GM23248 (cell line): ENCODE results near the gene MAPK6.
"Not testable (repeated sequence)": the region's sequence is repeated elsewhere in the genome, so short reads cannot be mapped to it uniquely, and the experiment has no call there.

Experiments used
- EZH2 ChIP-seq: fragments of 200-600 bp; sonication (generic); IDR thresholded peaks from 2 replicates; pipeline ENCODE4 v1.6.1; 2018; ENCODE audit warnings: antibody characterized with exemption, mild to moderate bottlenecking; ENCODE audit not compliant: insufficient read depth, poor library complexity, severe bottlenecking
- EZH2phosphoT487 ChIP-seq: fragments of 200-600 bp; sonication (generic); IDR thresholded peaks from 2 replicates; pipeline ENCODE4 v1.6.1; 2018; ENCODE audit warnings: antibody characterized with exemption, moderate library complexity, mild to moderate bottlenecking, low read depth; ENCODE audit not compliant: insufficient read depth

DNA sequence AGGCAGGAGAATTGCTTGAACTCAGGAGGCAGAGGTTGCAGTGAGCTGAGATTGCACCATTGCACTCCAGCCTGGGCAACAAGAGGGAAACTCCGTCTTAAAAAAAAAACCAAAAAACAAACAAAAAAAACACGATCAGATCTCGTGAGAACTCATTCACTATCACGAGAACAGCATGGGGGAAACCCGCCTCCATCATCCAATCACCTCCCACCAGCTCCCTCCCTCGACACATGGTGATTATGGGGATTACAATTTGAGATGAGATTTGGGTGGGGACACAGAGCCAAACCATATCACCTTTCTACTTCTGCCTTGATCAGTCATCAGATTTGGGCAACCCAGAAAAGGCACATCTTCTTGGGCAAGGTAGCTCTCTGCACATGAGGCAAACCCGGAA, 15.9 kb upstream of the MAPK6 start:
- not testable (repeated sequence) for TF ChIP-seq EZH2, EZH2phosphoT487
